AG10803 (cell line): ENCODE data around the gene NDUFS6.

Source experiments
- DNase-seq: peaks from one replicate; pipeline ENCODE4 v3.0.0; 2010; ENCODE audit warnings: low read depth
- H3K4me3 ChIP-seq: 2 replicates; pipeline ENCODE4 v1.5.1; 2011; ENCODE audit warnings: mild to moderate bottlenecking, low read length, control low read depth
- TF ChIP-seq, protein P1 (sequence below): conservative IDR thresholded peaks from 2 replicates; pipeline ENCODE4 v1.5.1; 2011; ENCODE audit warnings: mild to moderate bottlenecking, low read length, control low read depth, inconsistent platforms

Gene NDUFS6

GRCh38 chr5:1824903-1825841 is 24.0 kb downstream of the NDUFS6 start:
- TF ChIP-seq, protein P1, sequence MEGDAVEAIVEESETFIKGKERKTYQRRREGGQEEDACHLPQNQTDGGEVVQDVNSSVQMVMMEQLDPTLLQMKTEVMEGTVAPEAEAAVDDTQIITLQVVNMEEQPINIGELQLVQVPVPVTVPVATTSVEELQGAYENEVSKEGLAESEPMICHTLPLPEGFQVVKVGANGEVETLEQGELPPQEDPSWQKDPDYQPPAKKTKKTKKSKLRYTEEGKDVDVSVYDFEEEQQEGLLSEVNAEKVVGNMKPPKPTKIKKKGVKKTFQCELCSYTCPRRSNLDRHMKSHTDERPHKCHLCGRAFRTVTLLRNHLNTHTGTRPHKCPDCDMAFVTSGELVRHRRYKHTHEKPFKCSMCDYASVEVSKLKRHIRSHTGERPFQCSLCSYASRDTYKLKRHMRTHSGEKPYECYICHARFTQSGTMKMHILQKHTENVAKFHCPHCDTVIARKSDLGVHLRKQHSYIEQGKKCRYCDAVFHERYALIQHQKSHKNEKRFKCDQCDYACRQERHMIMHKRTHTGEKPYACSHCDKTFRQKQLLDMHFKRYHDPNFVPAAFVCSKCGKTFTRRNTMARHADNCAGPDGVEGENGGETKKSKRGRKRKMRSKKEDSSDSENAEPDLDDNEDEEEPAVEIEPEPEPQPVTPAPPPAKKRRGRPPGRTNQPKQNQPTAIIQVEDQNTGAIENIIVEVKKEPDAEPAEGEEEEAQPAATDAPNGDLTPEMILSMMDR, result no peak
- no peak overlapping the region for H3K4me3 ChIP-seq
- DNase-seq, result no peak

- no peak for DNase-seq
- TF ChIP-seq, protein P1, result no peak
- no peak overlapping the region for H3K4me3 ChIP-seq
Observed at GRCh38 chr5:1826235-1826980, 25.2 kb downstream of the NDUFS6 start.

- H3K4me3 ChIP-seq, result no peak overlapping the region
- no peak for DNase-seq
- TF ChIP-seq, protein P1, result no peak
Observed at GRCh38 chr5:1827025-1827885, 26.0 kb downstream of the NDUFS6 start.

GRCh38 chr5:1827886-1828397 is 26.7 kb downstream of the NDUFS6 start:
- H3K4me3 ChIP-seq, result no peak overlapping the region
- TF ChIP-seq, protein P1, result no peak
- no peak for DNase-seq

DNA sequence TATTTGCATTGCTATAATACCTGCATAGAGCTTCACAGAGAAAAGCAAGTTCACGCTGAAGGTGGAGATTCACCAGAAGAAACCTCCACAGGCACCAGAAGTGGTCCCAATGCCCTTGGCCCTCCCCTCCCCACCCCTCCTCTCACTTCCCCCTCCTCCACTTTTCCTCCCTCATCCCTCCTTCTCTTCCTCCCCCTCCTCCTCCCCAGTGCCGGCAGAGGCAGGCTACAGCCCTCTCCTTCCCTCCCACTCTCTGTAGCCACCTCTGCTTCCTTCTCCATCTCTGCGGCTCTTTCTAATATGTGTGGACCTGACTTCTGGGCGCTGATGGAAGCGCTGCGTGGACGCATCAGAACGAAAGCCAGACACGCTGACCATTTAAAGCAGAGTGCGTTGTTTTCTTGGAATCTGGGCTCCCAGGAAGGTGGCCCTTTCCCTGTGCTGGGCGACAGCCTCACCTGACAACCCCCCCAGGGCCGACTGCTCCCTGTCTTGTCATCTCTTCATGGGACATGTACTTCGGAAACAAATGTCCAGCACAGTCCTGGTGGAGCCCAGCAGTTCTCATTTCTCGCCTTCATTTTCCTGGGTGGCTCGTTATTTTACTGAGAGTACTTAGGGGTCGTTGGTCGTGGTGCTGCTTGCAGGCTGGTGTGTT is 29.5 kb downstream of the NDUFS6 start:
- no peak for DNase-seq
- TF ChIP-seq, protein P1, result no peak
- H3K4me3 ChIP-seq, result no peak overlapping the region

- no peak for DNase-seq
- no peak overlapping the region for H3K4me3 ChIP-seq
- TF ChIP-seq, protein P1, result no peak
Observed at GRCh38 chr5:1831257-1831656, 30.1 kb downstream of the NDUFS6 start.
